NCI-H510A treated with DMSO at 0.1 percent for 48 hours (cell line): Measurements from ENCODE around the gene PAM.
"Not testable (repeated sequence)": the region's sequence is repeated elsewhere in the genome, so short reads cannot be mapped to it uniquely, and the experiment has no call there.

ENCODE experiments used
- DNase-seq: peaks from one replicate; lab custom pipeline; 2025; lab: John Stamatoyannopoulos, UW

PAM gene

DNA sequence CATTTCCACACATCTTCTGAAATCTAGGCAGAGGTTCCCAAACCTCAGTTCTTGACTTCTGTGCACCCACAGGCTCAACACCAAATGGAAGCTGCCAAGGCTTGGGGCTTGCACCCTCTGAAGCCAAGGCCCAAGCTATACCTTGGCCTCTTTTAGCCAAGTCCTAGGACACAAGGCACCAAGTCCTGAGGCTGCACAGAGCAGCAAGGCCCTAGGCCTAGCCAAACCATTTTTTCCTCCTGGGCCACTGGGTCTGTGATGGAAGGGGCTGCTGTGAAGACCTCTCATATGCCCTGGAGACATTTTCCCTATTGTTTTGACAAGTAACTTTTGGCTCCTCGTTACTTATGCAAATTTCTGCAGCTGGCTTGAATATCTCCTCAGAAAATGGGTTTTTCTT lies 244.5 kb downstream of the PAM start:
- not testable (repeated sequence) for DNase-seq

- DNase-seq: no peak
Measured at GRCh38 chr5:103000089-103000488, 245.0 kb downstream of the PAM start.

DNA sequence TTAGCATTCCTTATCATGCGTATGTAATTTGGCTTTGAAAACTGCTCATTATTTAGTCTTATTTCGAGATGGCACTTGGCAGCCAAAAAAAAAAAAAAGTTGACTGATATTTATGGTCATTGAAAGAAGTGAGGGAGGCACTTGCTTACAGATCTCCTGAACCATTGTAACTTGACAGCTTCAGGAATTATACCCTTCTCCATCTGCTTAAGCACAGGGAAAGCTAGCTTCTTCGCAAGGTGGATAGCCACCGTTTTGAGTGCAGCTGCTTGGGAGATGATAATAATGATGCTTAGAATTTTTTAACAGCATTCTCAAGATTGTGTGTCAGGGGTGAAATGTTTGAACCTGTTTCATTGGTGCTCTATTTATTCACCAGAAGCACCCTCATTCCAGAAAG lies 248.8 kb downstream of the PAM start:
- DNase-seq: no peak

DNA sequence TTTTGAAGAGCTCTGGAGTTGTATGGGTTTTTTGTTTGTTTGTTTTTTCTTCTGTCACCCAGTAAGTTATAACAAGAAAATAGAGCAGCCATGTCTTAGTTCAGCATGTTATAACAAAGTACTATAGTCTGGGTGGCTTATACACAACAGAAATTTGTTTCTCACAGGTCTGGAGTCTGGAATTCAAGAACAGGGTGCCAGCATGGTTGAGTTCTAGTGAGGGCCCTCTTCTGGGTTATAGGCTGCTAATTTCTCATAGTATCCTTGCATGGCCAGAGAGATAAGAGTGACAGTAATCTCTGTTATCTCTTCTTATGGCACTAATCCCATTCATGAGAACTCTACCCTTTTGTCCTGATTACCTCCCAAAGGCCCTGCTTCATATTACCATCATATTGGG lies 250.2 kb downstream of the PAM start:
- no peak for DNase-seq

DNA sequence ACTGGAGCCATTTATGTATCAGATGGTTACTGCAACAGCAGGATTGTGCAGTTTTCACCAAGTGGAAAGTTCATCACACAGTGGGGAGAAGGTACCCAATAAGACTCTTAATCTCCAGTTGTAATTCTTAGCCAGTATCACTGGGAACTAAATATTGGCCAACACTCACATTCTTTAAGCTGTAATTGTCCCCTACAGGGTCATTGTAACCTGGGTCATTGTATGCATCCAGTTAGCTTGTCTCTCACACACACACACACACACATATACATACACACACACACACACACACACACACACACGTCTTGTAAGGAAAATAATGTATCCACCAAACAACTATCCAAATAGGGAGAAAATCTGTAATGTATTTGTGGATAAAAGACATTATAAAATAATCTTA lies 251.8 kb downstream of the PAM start:
- DNase-seq: no peak

GRCh38 chr5:103010168-103010567 lies 255.1 kb downstream of the PAM start:
- no peak for DNase-seq

DNA sequence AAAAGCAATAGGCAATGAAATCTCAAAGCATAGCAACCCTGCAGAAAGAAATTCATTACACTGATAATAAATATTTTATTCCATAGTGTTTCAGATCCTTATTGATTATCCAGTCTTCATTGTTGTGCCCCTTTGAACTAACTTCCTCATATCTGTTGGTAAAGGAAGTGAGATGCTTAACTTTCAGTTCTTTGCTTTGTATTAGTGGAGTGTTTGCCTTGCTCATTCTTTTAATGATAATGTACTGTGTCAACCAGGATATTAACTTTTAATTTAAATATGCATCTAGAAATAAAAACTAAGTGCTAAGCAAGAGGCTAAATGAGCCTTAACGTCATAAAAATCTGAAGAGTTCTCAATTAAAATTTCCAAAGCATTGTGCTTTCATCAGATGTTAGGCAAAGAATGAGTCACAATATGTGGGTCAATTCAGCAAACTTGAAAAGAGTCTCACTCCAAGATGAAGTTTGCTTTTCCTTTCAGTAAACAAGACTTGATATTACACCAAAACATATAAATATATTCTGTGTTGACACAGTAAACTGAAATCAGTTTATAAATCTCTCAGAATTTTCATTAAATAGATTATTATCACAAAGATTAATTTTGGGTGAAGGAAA lies 258.9 kb downstream of the PAM start:
- peak; percentile 27 for DNase-seq

DNA sequence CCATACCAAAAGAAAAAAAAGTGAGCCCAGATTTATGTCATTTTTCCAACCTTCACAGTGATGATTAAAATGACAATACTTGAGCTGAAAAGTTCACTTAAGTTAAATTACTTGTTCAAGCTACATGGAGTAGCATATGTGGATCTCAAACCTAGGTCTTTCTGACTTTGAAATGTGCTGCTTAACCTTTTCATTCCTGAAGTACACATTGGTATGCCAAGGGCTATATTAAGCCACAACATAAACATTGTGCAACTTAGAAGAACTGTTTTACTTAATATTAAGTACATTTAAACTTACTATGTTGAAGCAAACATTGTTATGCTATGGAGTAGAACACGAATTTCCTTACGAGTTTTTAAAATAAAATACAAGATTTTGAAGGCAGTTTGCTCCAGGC lies 259.9 kb downstream of the PAM start:
- no peak for DNase-seq

DNA sequence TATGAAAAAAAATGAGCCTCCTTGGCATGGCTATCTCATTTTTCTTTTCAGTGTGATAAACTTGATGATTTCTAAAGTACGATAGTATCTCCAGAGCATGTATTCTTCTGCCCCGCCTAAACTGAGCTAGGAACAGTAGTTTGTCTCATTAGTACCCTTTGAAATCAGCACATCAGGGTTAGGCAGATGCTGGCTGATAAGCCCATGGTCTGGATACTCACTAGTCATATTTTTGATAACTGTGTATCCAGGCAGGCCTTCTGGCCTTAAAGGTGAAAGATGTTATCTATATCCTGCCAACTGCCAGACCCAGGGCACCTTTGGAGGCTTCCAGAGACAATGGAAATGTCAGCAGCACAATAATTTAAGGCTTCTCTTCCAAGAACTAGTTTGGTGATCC lies 261.1 kb downstream of the PAM start:
- no peak for DNase-seq

- no peak for DNase-seq
Measured at GRCh38 chr5:103019804-103020203, 264.7 kb downstream of the PAM start.

DNA sequence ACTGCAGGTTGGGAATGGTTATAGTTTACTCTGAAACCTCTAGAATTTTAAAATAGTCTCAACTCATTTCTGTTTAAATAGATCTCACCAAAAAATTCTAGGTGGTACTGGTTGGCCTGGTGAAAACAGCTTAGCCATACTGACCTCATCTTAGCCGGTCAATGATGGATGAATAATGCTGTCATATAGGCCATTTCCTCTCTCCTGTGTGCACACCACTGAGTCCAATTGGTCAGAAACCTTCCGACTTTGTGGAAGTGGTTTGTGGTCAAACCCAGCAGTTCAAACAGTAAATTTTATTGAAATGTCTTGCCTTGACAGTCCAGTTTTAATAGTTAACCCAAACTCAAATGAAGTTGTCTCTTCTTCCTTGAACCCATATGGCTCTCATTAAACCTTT lies 266.2 kb downstream of the PAM start:
- DNase-seq: no peak

- DNase-seq: no peak
Measured at GRCh38 chr5:103027267-103027666, 272.2 kb downstream of the PAM start.

DNA sequence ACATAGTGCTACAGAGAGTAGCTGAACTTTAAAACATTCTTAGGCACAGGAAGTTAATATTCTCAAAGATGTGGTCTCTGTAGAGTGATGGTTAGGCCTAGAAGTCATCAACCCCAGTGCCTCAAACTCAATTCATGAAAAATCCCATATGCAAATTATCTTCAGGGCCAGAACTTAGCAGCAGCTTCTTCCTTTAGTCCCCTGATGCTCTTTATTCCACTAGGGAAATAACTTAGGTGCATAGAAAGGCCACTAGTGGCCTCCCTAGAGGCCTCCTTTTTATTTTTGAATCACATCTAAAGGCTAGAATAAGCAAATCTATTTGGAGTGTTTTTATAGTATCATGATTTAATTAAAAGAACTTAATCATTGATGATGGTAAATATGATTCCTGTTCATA lies 276.5 kb downstream of the PAM start:
- no peak for DNase-seq

- DNase-seq: no peak
Measured at GRCh38 chr5:103033696-103034095, 278.6 kb downstream of the PAM start.

- no peak for DNase-seq
Measured at GRCh38 chr5:103034662-103035392, 279.7 kb downstream of the PAM start.

- DNase-seq: no peak
Measured at GRCh38 chr5:103035701-103036100, 280.6 kb downstream of the PAM start.

- DNase-seq: no peak
Measured at GRCh38 chr5:103036601-103037000, 281.5 kb downstream of the PAM start.

DNA sequence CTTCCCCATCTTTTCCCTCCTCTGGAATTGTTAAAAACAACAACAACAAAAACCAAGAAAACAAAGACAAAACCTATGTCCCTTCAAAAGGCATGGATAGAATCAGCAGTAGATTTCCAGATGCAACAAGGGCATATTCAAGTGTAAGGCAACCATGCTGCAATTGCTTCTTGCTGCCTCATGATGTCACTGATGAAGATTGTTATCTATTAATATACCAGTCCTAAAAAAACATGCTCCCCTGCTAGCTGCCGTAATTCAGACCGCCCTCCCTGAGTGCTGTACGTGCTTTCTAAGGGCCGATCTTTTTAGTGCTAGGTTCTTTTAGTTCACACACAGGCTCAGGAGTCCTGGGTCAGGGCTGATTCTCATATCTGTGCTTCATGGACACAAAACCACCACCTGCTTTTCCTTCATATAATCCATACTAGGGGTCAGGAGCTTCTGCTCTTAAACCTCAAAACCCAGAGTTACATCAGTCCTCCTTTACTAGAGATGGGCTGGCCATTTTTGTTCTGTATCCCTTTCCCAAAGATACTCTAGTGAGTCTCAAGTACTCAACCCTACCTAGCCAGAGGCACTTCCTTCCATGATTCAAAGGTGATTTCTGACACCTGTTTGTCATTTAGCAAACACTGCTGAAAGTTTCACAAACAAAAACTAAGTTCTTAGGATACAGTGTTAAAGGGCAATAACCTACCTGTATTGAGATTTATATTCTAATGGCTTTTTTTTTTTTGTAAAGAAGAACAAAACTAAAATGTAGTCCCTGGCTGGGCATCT lies 282.8 kb downstream of the PAM start:
- DNase-seq: peak; percentile 8

DNA sequence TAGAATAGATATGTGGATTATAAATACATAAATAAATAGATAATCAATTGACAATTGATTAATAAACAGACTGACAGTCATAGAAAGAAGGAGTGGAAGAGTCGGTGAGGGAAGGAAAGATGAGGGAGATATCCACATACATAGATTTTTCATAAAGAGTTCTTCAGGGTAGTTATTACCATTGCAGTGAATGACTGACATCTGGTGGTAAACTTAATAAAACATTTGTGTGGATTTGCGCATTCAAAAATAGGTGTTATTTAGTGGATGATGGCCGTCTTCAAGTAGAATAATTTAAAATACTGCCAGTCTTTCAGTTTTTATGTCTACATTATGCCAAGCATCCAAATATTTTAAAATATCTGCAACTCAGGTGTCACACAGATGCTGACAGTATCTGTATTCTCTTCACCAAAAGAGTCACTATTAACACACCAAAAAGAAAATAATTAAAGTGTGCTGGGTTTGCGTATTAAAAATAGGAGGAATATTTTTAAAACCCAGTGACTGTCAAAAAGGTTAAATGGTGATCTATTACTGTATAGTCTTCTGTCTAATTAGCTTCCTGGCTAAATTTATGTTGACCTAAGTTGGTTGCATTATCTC lies 286.1 kb downstream of the PAM start:
- DNase-seq: peak; percentile 70

DNA sequence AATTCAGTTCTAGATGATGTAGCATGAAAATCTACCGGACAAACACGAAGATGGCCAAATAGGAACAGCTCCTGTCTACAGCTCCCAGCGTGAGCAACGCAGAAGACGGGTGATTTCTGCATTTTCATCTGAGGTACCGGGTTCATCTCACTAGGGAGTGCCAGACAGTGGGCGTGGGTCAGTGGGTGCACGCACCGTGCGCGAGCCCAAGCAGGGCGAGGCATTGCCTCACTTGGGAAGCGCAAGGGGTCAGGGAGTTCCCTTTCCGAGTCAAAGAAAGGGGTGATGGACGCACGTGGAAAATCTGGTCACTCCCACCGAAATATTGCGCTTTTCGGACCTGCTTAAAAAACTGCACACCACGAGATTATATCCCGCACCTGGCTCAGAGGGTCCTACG lies 291.6 kb downstream of the PAM start:
- not testable (repeated sequence) for DNase-seq

DNA sequence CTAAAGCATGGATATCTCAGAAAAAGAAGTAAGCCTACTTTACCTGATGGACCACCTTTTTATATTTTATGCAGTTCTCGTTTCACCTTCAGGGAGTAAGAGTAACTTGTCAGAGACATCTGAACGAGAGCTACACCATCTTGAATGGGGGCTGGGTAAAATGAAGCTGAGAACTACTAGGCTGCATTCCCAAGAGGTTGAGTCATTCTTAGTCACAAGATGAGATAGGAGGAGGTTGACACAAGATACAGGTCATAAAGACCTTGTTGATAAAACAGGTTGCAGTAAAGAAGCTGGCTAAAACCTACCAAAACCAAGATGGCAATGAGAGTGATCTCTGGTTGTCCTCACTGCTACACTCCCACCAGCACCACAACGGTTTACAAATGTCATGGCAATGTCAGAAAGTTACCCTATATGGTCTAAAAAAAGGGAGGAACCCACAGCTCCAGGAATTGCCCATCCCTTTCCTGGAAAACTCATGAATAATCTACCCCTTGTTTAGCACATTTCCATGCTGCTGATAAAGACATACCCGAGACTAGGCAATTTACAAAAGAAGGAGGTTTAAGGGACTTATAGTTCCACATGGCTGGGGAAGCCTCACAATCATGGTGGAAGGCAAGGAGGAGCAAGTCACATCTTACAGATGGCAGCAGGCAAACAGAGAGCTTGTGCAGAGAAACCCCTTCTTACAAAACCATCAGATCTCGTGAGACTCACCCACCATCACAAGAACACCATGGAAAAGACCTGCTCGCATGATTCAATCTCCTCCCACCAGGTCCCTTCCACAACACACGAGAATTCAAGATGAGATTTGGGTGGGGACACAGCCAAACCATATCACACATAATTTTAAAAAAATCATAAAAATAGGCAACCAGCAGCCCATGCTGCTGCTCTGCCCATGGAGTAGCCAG lies 302.4 kb downstream of the PAM start:
- no peak for DNase-seq

DNA sequence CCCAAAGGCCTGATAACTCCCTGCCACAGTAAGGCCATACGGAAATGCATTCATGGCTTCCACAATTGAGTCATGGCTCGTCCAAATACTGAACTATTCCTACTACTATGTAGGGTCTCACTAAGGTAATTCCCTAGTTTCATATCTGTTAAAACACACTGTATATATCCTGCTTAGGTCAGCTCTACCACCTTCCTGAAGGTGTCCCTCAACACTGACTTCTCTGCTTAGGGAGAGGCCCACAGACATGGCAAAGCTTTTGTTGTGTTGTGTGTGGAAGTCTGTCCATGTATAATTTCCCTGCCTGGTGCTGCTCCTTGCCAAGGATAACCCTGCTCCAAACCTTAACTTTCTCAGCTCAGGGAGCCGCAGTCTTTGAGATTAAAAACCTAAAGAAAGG lies 304.4 kb downstream of the PAM start:
- no peak for DNase-seq
